HL-60 (cell line): ENCODE data around the gene DCLK2.

Source experiments
- CTCF ChIP-seq: IDR thresholded peaks from one replicate; pipeline ENCODE4 v1.5.1; 2011; ENCODE audit warnings: low read length, control low read depth, inconsistent platforms; ENCODE audit not compliant: insufficient read depth
- POLR2AphosphoS5 ChIP-seq: IDR thresholded peaks from 2 replicates; pipeline ENCODE4 v1.6.1; 2012; ENCODE audit warnings: low read depth

- TF ChIP-seq POLR2AphosphoS5, result no peak
- TF ChIP-seq CTCF, result no peak
Measured at GRCh38 chr4:150050566-150050965, 27.7 kb upstream of the DCLK2 start.
